Urinary bladder (tissue), 4 donors: ENCODE data around the gene YPEL2. TPM values are rescaled to one million over a fixed set of nuclear protein-coding genes. Genes with fewer than 3 reads are reported as not detected.
A peak's percentile ranks its signal among the peaks of the same experiment; 100 is the strongest.

Experiments
- DNase-seq: peaks from one replicate; pipeline ENCODE4 v3.0.0-alpha.2; 2015; ENCODE audit errors: extremely low spot score
- H3K27ac ChIP-seq: one replicate; pipeline ENCODE4 v1.5.1; 2013; ENCODE audit warnings: low read depth, mild to moderate bottlenecking, moderate library complexity
- H3K36me3 ChIP-seq: one replicate; pipeline ENCODE4 v1.6.1; 2013; ENCODE audit warnings: mild to moderate bottlenecking, moderate library complexity; ENCODE audit not compliant: insufficient read depth
- H3K4me1 ChIP-seq: one replicate; pipeline ENCODE4 v1.6.1; 2013; ENCODE audit warnings: mild to moderate bottlenecking, moderate library complexity; ENCODE audit not compliant: insufficient read depth
- H3K4me3 ChIP-seq: one replicate; pipeline ENCODE4 v1.5.1; 2013; ENCODE audit warnings: low read depth, low read length
- WGBS: extraction: QIAGEN DNeasy Blood & Tissue Kit; methylation state at CpG from one replicate; pipeline ENCODE4 v1.1.7; 2013; 5-methylcytosine and 5-hydroxymethylcytosine counted together
- polyA plus RNA-seq: library from polyadenylated mRNA; stranded (reverse); fragments of 200-250 nt; gene quantifications from one replicate; pipeline ENCODE4 v1.2.3, GENCODE V29; 2013
- total RNA-seq: library from RNA; depleted of rRNA; stranded (reverse); fragments of >200 nt; gene quantifications from one replicate; pipeline ENCODE4 v1.2.3, GENCODE V29; 2014
- donor health status: healthy with polysubstance abuse.
- donor health status: healthy.

YPEL2 gene
- total and polyA plus RNA-seq, 2 donors, result 16.0 to 28.4 TPM

GRCh38 chr17:59356543-59357218 lies 25.2 kb downstream of the YPEL2 start:
- peaks cover 4% of the 10 kb centered on the region for H3K4me1 ChIP-seq
- no peaks in the 10 kb centered on the region for H3K36me3 ChIP-seq
- H3K27ac ChIP-seq, result no peak overlapping the region
- 63% methylated on average over 2 of the region's 2 CpGs for WGBS
- no peak overlapping the region for H3K4me3 ChIP-seq
- no peak for DNase-seq

- H3K4me1 ChIP-seq, result peaks cover 4% of the 10 kb centered on the region
- H3K27ac ChIP-seq, result no peak overlapping the region
- H3K36me3 ChIP-seq, result no peaks in the 10 kb centered on the region
- DNase-seq, result no peak
- no peak overlapping the region for H3K4me3 ChIP-seq
Observed at GRCh38 chr17:59357219-59357697, 25.8 kb downstream of the YPEL2 start.

- H3K27ac ChIP-seq, result no peak overlapping the region
- WGBS, result 89% methylated on average over 1 of the region's 1 CpG
- peaks cover 4% of the 10 kb centered on the region for H3K4me1 ChIP-seq
- no peak for DNase-seq
- H3K36me3 ChIP-seq, result no peaks in the 10 kb centered on the region
- H3K4me3 ChIP-seq, result no peak overlapping the region
Observed at GRCh38 chr17:59357929-59358328, 26.5 kb downstream of the YPEL2 start.

- H3K27ac ChIP-seq, result peak overlapping the region; percentile 14
- no peak for DNase-seq
Observed at GRCh38 chr17:59361386-59361785, 29.9 kb downstream of the YPEL2 start.

GRCh38 chr17:59361916-59362810 lies 30.7 kb downstream of the YPEL2 start:
- no peaks in the 10 kb centered on the region for H3K36me3 ChIP-seq
- no peak overlapping the region for H3K4me3 ChIP-seq
- H3K27ac ChIP-seq, result peak overlapping the region; percentile 14
- no peak for DNase-seq
- 29% methylated on average over 7 of the region's 7 CpGs for WGBS
- H3K4me1 ChIP-seq, result peaks cover 1% of the 10 kb centered on the region

More at GRCh38 chr17:59361386-59361785, 29.9 kb downstream of the YPEL2 start:
- H3K4me1 ChIP-seq, result peaks cover 1% of the 10 kb centered on the region
- no peaks in the 10 kb centered on the region for H3K36me3 ChIP-seq
- no peak overlapping the region for H3K4me3 ChIP-seq
- 51% methylated on average over 3 of the region's 3 CpGs for WGBS

- no peak overlapping the region for H3K4me3 ChIP-seq
- peaks cover 4% of the 10 kb centered on the region for H3K4me1 ChIP-seq
- WGBS, result 55% methylated on average over 2 of the region's 2 CpGs
- no peak for DNase-seq
- H3K36me3 ChIP-seq, result no peaks in the 10 kb centered on the region
- no peak overlapping the region for H3K27ac ChIP-seq
Observed at GRCh38 chr17:59362811-59363205, 31.4 kb downstream of the YPEL2 start.

- H3K27ac ChIP-seq, result peak overlapping the region; percentile 51
- DNase-seq, result no peak
- no peak overlapping the region for H3K4me3 ChIP-seq
- peaks cover 7% of the 10 kb centered on the region for H3K4me1 ChIP-seq
- 14% methylated on average over 4 of the region's 4 CpGs for WGBS
- no peaks in the 10 kb centered on the region for H3K36me3 ChIP-seq
Observed at GRCh38 chr17:59365383-59365981, 34.0 kb downstream of the YPEL2 start.

- H3K36me3 ChIP-seq, result no peaks in the 10 kb centered on the region
- peak overlapping the region; percentile 40 for H3K27ac ChIP-seq
- no peak overlapping the region for H3K4me3 ChIP-seq
- H3K4me1 ChIP-seq, result peaks cover 10% of the 10 kb centered on the region
- no peak for DNase-seq
- WGBS, result 32% methylated on average over 10 of the region's 10 CpGs
Observed at GRCh38 chr17:59366040-59366757, 34.7 kb downstream of the YPEL2 start.

GRCh38 chr17:59366773-59367656 lies 35.6 kb downstream of the YPEL2 start:
- WGBS, result 14% methylated on average over 8 of the region's 8 CpGs
- Histone ChIP-seq H3K4me1 (peaks cover 12% of the 10 kb centered on the region), H3K27ac (peak overlapping the region; percentile 40), H3K36me3 (no peaks in the 10 kb centered on the region), H3K4me3 (no peak overlapping the region)
- DNase-seq, result no peak

- Histone ChIP-seq H3K4me1 (peaks cover 12% of the 10 kb centered on the region), H3K4me3 (no peak overlapping the region), H3K36me3 (no peaks in the 10 kb centered on the region), H3K27ac (no peak overlapping the region)
- 49% methylated on average over 1 of the region's 1 CpG for WGBS
- no peak for DNase-seq
Observed at GRCh38 chr17:59367657-59368045, 36.2 kb downstream of the YPEL2 start.

GRCh38 chr17:59368218-59368857 lies 36.9 kb downstream of the YPEL2 start:
- Histone ChIP-seq H3K4me1 (peaks cover 12% of the 10 kb centered on the region), H3K36me3 (no peaks in the 10 kb centered on the region), H3K4me3 (no peak overlapping the region), H3K27ac (no peak overlapping the region)
- 62% methylated on average over 7 of the region's 7 CpGs for WGBS
- DNase-seq, result no peak
